H1 (cell line): ENCODE results near the gene GALNT18.

Experiments used
- BACH1 ChIP-seq: IDR thresholded peaks from 2 replicates; pipeline ENCODE4 v1.6.1; 2012; ENCODE audit warnings: low read length, improper control_type of control experiment
- CBX5 ChIP-seq: fragments of 300-800, 300-1000 bp; sonication (generic); IDR thresholded peaks from 2 replicates; pipeline ENCODE4 v1.7.1; 2016; ENCODE audit warnings: antibody characterized with exemption, low read length, low read depth
- CEBPB ChIP-seq: IDR thresholded peaks from 2 replicates; pipeline ENCODE4 v1.6.1; 2012; ENCODE audit warnings: low read depth, low read length
- CTCF ChIP-seq, 3 experiments: IDR thresholded peaks; 1 replicate in 2 of 3; 2 replicates in 1 of 3; pipeline versions ENCODE4 v1.5.1 to v1.6.1; 2011; ENCODE audit warnings: low read length in 3 of 3, mild to moderate bottlenecking in 3 of 3, inconsistent platforms in 2 of 3, low read depth in 1 of 3, moderate library complexity in 1 of 3; ENCODE audit not compliant: insufficient read depth in 1 of 3; ENCODE audit errors: control extremely low read depth in 1 of 3
- EZH2 ChIP-seq: fragments of 200-600 bp; sonication (generic); IDR thresholded peaks from 2 replicates; pipeline ENCODE4 v1.7.1; 2012; ENCODE audit warnings: low read depth, mild to moderate bottlenecking, moderate library complexity, low read length, inconsistent platforms; ENCODE audit not compliant: severe bottlenecking
- JUND ChIP-seq: IDR thresholded peaks from 2 replicates; pipeline ENCODE4 v1.6.1; 2011; ENCODE audit warnings: mild to moderate bottlenecking, improper control_type of control experiment, low read length
- MAFK ChIP-seq: IDR thresholded peaks from 2 replicates; pipeline ENCODE4 v1.6.1; 2012; ENCODE audit warnings: low read depth, mild to moderate bottlenecking, improper control_type of control experiment, low read length
- RAD21 ChIP-seq, 2 experiments: IDR thresholded peaks in 1 of 2; conservative IDR thresholded peaks in 1 of 2; 2 replicates each; pipeline ENCODE4 v1.6.1; 2011; ENCODE audit warnings: low read depth in 2 of 2, low read length in 2 of 2, improper control_type of control experiment in 1 of 2, inconsistent platforms in 1 of 2, mild to moderate bottlenecking in 1 of 2, moderate library complexity in 1 of 2
- RFX5 ChIP-seq: IDR thresholded peaks from 2 replicates; pipeline ENCODE4 v1.6.1; 2011; ENCODE audit warnings: low read depth, low read length, improper control_type of control experiment, borderline replicate concordance
- SP1 ChIP-seq: IDR thresholded peaks from 2 replicates; pipeline ENCODE4 v1.6.1; 2011; ENCODE audit warnings: low read depth, low read length
- SUZ12 ChIP-seq: fragments of 200-600 bp; sonication (generic); IDR thresholded peaks from 2 replicates; pipeline ENCODE4 v1.6.1; 2012; ENCODE audit warnings: mild to moderate bottlenecking, inconsistent platforms, low read length, moderate library complexity, mixed read lengths
- TBP ChIP-seq: IDR thresholded peaks from 2 replicates; pipeline ENCODE4 v1.6.1; 2011; ENCODE audit warnings: low read depth, low read length, improper control_type of control experiment

GRCh38 chr11:11476971-11477645, 144.7 kb downstream of the GALNT18 start:
- TF ChIP-seq CBX5 (no peak), TBP (no peak), CTCF (IDR thresholded peaks at IDR 0.05; ENCODE audit: control extremely low read depth in 1 of 3, insufficient read depth in 1 of 3, low read depth in 1 of 3, low read length in 3 of 3) (no peak), MAFK (no peak), BACH1 (no peak), EZH2 (no peak), SP1 (no peak), SUZ12 (no peak), CEBPB (no peak), RAD21 (IDR thresholded peaks at IDR 0.05 in 1 of 2, conservative IDR thresholded peaks at IDR 0.05 in 1 of 2; ENCODE audit: low read depth in 2 of 2, low read length in 2 of 2) (no peak), JUND (no peak), RFX5 (no peak)
